GM13976 (cell line): ENCODE measurements around the gene ARMC12.

Experiments
- DNase-seq: peaks from one replicate; pipeline ENCODE4 v3.0.0; 2012; ENCODE audit warnings: low spot score
- CTCF ChIP-seq: IDR thresholded peaks from 2 replicates; pipeline ENCODE4 v1.5.1; 2012; ENCODE audit warnings: borderline replicate concordance, mild to moderate bottlenecking; ENCODE audit not compliant: insufficient read depth; ENCODE audit errors: extremely low read depth, missing control alignments, control extremely low read depth
- in situ Hi-C: fragments of 300-500 bp; cut with MboI; formaldehyde crosslinking; loops from one replicate; pipeline ENCODE4 v1.12.0; 2022; ENCODE audit warnings: low sequenced_read_pairs, mixed read lengths, inconsistent platforms; ENCODE audit not compliant: unreplicated experiment

The ARMC12 gene

GRCh38 chr6:35735452-35735851 is 1.4 kb upstream of the ARMC12 start:
- in situ Hi-C loops: loop anchor here (5.0 kb wide), 1 partner anchor 153 kb away; no protein-coding TSS in a partner anchor
- no peak for DNase-seq
- no peak for TF ChIP-seq CTCF

GRCh38 chr6:35736253-35736894 is 458 bp upstream of the ARMC12 start:
- TF ChIP-seq CTCF: peak; percentile 82
- in situ Hi-C loops: loop anchor here (5.0 kb wide), 1 partner anchor 154 kb away; no protein-coding TSS in a partner anchor
- peak; percentile 83 for DNase-seq

DNA sequence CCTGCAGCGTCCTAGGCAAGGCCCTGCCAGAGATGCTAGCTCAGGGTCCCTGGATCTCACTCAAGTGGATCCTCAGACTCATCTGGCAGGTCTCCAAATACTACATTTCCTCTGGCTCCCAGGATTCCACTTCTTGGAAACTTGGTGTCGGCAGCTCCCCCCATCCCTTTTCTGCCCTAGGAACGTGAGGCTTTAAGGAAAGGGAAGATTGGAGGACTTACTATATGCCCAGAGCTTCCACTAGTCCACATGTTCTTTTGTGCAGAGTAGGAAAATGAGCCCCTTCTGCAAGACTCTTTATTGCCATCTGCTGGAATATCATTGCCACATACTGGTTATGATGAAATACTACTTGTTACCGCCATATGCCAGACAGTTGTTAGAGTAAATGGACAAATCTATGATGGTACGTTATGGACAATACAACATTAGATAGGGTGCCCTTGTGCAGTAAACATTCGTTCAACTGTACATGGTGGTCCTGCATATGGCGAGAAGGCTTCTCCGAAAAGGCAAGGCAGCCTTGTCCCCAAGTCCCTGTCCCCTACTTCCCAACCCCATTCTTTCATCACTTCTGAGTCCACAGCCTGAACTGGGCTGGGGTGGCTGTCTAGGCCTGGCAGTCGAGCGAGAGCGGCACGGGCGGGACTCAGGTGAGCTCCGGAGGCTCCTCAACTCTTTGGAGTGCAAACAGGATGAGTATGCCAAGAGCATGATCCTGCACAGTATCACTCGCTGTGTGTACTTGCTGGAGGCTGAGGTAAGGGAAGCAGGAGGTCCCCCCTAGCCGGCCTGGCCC is 780 bp downstream of the ARMC12 start:
- peak; percentile 53 for TF ChIP-seq CTCF
- in situ Hi-C loops: loop anchor here (5.0 kb wide), 1 partner anchor 155 kb away; no protein-coding TSS in a partner anchor

DNA sequence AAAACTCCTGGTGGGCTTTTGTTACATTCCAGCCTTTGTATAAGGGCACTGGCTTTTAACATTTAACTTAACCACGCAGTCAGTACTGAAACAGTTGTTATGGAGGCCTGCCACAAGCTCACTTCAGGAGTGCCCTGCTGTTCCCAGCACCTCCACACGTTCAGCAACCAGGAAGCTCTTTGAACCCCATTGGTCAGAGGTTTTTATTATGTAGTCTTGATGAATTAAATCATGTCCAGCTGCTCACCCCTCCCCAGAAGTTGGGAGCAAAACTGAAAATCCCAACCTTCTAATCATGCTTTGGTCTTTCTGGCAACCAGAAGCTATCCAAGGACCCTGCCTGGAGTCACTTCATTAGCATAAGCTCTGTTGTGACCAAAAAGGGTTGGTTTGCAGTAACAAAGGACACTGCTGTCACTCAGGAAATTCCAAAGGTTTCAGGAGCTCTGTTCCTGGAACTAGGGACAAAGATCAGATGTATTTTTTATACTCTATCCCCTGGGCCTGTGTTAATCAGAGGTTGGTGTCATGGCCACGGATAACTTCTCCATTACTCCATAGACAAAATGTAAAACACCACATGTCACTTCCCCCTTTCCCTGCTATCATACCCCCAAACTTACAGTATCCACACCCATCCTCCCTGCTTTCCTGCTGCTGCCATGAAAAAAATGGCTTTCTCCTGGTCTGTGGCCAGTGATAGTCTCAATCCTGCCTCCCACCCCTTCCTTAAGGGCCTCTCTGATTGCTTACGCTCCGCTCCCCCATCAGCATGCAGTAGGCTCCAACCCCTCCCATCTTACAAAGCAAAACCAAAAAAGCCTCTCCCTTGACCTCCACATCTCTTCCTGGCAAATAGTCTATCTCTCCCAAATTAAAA is 3.1 kb downstream of the ARMC12 start:
- in situ Hi-C loops: loop anchor here (5.0 kb wide), 1 partner anchor 158 kb away; no protein-coding TSS in a partner anchor
- no peak for DNase-seq
- TF ChIP-seq CTCF: no peak

More for the DNA sequence above, 780 bp downstream of the ARMC12 start:
- peak; percentile 87 for DNase-seq

- in situ Hi-C loops: no loop called here
- TF ChIP-seq CTCF: no peak
- no peak for DNase-seq
Measured at GRCh38 chr6:35742842-35743241, 6.0 kb downstream of the ARMC12 start.

DNA sequence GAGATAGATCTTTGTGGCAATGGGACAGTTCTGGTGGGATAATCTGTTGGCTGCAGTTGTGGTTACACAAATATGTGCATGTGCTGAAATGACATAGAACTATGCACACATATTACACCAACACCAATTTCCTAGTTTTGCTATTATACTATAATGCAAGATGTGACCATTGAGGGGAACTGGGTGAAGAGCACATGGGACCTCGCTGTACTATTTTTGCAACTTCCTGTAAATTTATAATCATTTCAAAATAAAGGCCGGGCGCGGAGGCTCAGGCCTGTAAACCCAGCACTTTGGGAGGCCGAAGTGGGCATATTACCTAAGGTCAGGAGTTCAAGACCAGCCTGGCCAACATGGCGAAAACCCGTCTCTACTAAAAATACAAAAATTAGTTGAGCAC is 8.7 kb downstream of the ARMC12 start:
- in situ Hi-C loops: no loop called here

More for the DNA sequence above, 8.7 kb downstream of the ARMC12 start:
- no peak for DNase-seq
- no peak for TF ChIP-seq CTCF
